ENCODE measurements around the gene NHERF2. TPM values are rescaled to one million over a fixed set of nuclear protein-coding genes. Genes with fewer than 3 reads are reported as not detected.

NHERF2 gene
- total and polyA plus RNA-seq, 3 donors from 2014 or later: 50.6 to 59.9 (median 54.1) TPM

DNA sequence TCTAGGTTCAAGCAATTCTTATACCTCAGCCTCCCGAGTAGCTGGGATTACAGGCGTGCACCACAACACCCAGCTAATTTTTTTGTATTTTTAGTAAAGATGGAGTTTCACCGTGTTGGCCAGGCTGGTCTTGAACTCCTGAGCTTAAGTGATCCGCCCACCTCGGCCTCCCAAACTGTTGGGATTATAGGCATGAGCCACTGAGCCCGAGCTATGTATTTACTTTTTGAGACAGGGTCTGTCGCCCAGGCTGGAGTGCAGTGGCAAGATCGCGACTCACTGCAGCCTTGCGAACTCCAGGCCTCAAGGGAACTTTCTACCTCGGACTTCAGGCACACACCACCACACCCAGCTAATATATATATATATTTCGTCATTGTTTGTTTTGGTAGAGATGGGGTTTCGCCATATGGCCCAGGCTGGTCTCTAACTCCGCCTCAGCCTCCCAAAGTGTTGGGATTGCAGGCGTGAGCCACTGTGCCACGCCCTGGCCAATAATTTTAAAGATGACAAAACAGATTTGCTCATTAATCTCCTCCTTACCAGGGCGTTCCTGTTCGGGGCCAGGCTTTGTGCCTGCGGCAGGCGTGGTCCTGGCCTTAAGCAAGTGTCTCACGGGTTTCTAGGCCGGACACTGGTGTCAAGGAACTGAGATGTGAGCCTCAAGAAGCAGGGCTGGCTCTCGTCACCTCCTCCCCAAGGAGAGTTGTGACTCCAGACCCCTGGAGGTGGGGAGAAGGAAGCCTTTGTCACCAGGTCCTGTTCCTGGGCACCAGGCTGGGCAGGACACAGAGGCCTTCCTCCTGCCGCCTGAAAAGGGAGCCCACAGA is 11.4 kb upstream of the NHERF2 start:
- H3K4me1 ChIP-seq: peaks cover 6% of the 10 kb centered on the region
- H3K36me3 ChIP-seq (ENCODE audit: low read depth, missing control alignments): no peaks in the 10 kb centered on the region
- H3K9me3 ChIP-seq: no peaks in the 10 kb centered on the region
- intact Hi-C loops (cut with DNase I; ENCODE audit: low total_unique reads): no loop called here
- TF ChIP-seq POLR2A (IDR thresholded peaks at IDR 0.05): no peak
- TF ChIP-seq, protein P1, sequence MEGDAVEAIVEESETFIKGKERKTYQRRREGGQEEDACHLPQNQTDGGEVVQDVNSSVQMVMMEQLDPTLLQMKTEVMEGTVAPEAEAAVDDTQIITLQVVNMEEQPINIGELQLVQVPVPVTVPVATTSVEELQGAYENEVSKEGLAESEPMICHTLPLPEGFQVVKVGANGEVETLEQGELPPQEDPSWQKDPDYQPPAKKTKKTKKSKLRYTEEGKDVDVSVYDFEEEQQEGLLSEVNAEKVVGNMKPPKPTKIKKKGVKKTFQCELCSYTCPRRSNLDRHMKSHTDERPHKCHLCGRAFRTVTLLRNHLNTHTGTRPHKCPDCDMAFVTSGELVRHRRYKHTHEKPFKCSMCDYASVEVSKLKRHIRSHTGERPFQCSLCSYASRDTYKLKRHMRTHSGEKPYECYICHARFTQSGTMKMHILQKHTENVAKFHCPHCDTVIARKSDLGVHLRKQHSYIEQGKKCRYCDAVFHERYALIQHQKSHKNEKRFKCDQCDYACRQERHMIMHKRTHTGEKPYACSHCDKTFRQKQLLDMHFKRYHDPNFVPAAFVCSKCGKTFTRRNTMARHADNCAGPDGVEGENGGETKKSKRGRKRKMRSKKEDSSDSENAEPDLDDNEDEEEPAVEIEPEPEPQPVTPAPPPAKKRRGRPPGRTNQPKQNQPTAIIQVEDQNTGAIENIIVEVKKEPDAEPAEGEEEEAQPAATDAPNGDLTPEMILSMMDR (IDR thresholded peaks at IDR 0.05): no peak
- 93% methylated on average over 20 to 24 of the region's 24 CpGs for WGBS, 2 donors
- DNase-seq: no peak
- H3K27me3 ChIP-seq: no peaks in the 10 kb centered on the region
- H3K4me3 ChIP-seq: no peak overlapping the region
- no peak overlapping the region for H3K27ac ChIP-seq

DNA sequence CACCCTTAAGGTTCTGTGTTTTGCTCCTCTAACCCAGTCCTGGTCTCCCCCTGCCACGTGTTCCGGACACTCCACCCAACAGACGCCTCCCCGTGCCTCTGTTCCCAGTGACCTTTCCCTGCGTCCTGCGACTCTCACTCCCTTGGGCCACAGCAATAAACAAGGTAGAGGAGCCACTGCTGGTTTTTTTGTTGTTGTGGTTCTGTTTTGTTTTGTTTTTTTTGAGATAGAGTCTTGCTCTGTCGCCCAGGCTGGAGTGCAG is 10.8 kb upstream of the NHERF2 start:
- Histone ChIP-seq H3K36me3 (ENCODE audit: low read depth, missing control alignments) (no peaks in the 10 kb centered on the region), H3K27ac (no peak overlapping the region), H3K4me3 (no peak overlapping the region), H3K9me3 (no peaks in the 10 kb centered on the region), H3K4me1 (peaks cover 6% of the 10 kb centered on the region), H3K27me3 (no peaks in the 10 kb centered on the region)
- 84 to 87% methylated on average over 7 of the region's 7 CpGs for WGBS, 2 donors
- intact Hi-C loops (cut with DNase I; ENCODE audit: low total_unique reads): no loop called here
- TF ChIP-seq POLR2A (IDR thresholded peaks at IDR 0.05): no peak
- TF ChIP-seq, protein P1 (IDR thresholded peaks at IDR 0.05): no peak
- DNase-seq: no peak

DNA sequence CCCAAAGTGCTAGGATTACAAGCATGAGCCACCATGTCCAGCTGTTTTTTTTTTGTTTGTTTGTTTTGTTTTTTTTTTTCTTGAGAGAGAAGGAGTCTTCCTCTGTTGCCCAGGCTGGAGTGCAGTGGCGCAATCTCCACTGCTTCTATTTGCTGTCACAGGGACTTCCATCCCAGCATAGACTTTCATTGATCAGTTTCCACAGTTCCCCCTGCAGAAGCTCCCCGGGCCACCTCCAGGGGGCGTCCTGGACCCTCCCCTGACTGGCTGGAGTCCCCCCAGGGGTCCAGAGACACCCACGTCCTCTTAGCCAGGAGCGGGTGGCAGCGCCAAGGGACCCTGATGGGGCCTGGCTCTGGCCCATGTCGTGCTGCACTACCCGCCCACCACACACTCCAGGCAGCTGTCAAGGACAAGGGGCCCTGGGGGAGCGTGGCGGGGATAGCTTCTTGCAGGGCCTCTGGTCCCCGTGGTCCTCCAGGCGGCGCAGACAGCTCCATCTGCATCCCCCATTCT is 10.2 kb upstream of the NHERF2 start:
- H3K27ac ChIP-seq: no peak overlapping the region
- H3K4me1 ChIP-seq: peaks cover 6% of the 10 kb centered on the region
- no peaks in the 10 kb centered on the region for H3K27me3 ChIP-seq
- H3K4me3 ChIP-seq: no peak overlapping the region
- 47 to 56% methylated on average over 7 to 13 of the region's 13 CpGs for WGBS, 2 donors
- no peak for DNase-seq
- no peak for TF ChIP-seq POLR2A (IDR thresholded peaks at IDR 0.05)
- TF ChIP-seq, protein P1 (IDR thresholded peaks at IDR 0.05): peak in 1 of 3 experiments; percentile 15
- intact Hi-C loops (cut with DNase I; ENCODE audit: low total_unique reads): no loop called here
- no peaks in the 10 kb centered on the region for H3K9me3 ChIP-seq
- H3K36me3 ChIP-seq (ENCODE audit: low read depth, missing control alignments): no peaks in the 10 kb centered on the region

DNA sequence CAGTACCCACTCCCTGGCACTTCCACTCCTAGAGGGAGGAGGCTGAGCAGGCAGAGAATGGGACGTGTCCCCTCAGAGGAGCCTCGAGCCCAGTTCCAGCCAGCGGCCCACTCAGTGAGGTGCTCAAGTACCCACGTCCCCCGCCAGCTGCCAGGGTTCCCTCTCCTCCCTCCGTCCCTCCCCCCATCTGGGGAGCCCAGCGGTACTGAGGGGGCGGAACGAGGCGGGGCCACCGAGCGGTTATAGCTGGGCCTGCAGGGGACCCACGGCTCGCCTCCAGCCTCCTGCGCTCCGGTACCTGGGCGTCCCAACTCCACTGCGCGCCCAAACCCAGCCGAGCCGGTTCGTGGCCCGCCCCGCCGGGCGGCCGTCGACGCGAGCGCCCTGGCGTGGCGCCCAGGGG is 7.2 kb upstream of the NHERF2 start, which contains the start of gene NPW:
Gene NPW (plus strand): TSS at position 268 of the 403 bp plus-strand sequence.
- H3K27ac ChIP-seq: no peak within 1 kb of the TSS
- no peaks in the 10 kb centered on the region for H3K27me3 ChIP-seq
- DNase-seq: no peak
- 3 to 5% methylated on average over 20 to 22 of the region's 33 CpGs for WGBS, 2 donors
- intact Hi-C loops (cut with DNase I; ENCODE audit: low total_unique reads): no loop called here
- TF ChIP-seq, protein P1 (IDR thresholded peaks at IDR 0.05): no peak
- no peak for TF ChIP-seq POLR2A (IDR thresholded peaks at IDR 0.05)
- H3K4me1 ChIP-seq: peaks cover 21% of the 10 kb centered on the region
- peak within 1 kb of the TSS in 1 of 2 donors; percentile 34 for H3K4me3 ChIP-seq
- H3K36me3 ChIP-seq (ENCODE audit: low read depth, missing control alignments): no peaks in the 10 kb centered on the region
- no peaks in the 10 kb centered on the region for H3K9me3 ChIP-seq
